ENCODE measurements around the gene UPF3A. TPM values are rescaled to one million over a fixed set of nuclear protein-coding genes. Genes with fewer than 3 reads are reported as not detected.

UPF3A gene
- total RNA-seq, 1 experiment from 2014 or later: 88.3 TPM

GRCh38 chr13:114264886-114265611, 16.4 kb upstream of the UPF3A start:
- Histone ChIP-seq H3K4me3 (ENCODE audit: low read depth, low read length) (no peak overlapping the region), H3K9me3 (no peaks in the 10 kb centered on the region), H3K36me3 (ENCODE audit: control insufficient read depth, insufficient read depth, low read length) (peaks cover 6% of the 10 kb centered on the region), H3K27me3 (replicated peaks; ENCODE audit: control insufficient read depth, insufficient read depth, low read length) (no peaks in the 10 kb centered on the region), H3K4me1 (no peaks in the 10 kb centered on the region)
- no TSS peak for BruUV-seq (replicated peaks)
- no peak for TF ChIP-seq CTCF (IDR thresholded peaks at IDR 0.05; ENCODE audit: insufficient read depth in 1 of 2, low read depth in 1 of 2, low read length in 1 of 2, severe bottlenecking in 1 of 2, unreplicated experiment in 1 of 2)
- DNase-seq: no peak
- Mint-ChIP-seq H3K4me3 (ENCODE audit: unreplicated experiment) (no peak overlapping the region), H3K9me3 (ENCODE audit: unreplicated experiment) (no peaks in the 10 kb centered on the region), H3K27ac (ENCODE audit: unreplicated experiment) (no peak overlapping the region), H3K27me3 (ENCODE audit: insufficient read depth, unreplicated experiment) (no peaks in the 10 kb centered on the region), H3K4me1 (ENCODE audit: low read depth, unreplicated experiment) (no peaks in the 10 kb centered on the region), H3K36me3 (ENCODE audit: insufficient read depth, unreplicated experiment) (peaks cover 79% of the 10 kb centered on the region)
- CTCF ChIA-PET: no interaction called here
- POLR2A ChIA-PET: no interaction called here
- intact Hi-C loops (cut with micrococcal nuclease; ENCODE audit: unreplicated experiment): no loop called here

GRCh38 chr13:114266241-114266640, 15.2 kb upstream of the UPF3A start:
- no peaks in the 10 kb centered on the region for H3K27me3 ChIP-seq (replicated peaks; ENCODE audit: control insufficient read depth, insufficient read depth, low read length)
- CTCF ChIA-PET: no interaction called here
- peaks cover 79% of the 10 kb centered on the region for H3K36me3 Mint-ChIP-seq (ENCODE audit: insufficient read depth, unreplicated experiment)
- H3K4me1 ChIP-seq: no peaks in the 10 kb centered on the region
- BruUV-seq (replicated peaks): no TSS peak
- H3K9me3 Mint-ChIP-seq (ENCODE audit: unreplicated experiment): no peaks in the 10 kb centered on the region
- no peaks in the 10 kb centered on the region for H3K27me3 Mint-ChIP-seq (ENCODE audit: insufficient read depth, unreplicated experiment)
- H3K4me1 Mint-ChIP-seq (ENCODE audit: low read depth, unreplicated experiment): no peaks in the 10 kb centered on the region
- no peaks in the 10 kb centered on the region for H3K9me3 ChIP-seq
- intact Hi-C loops (cut with micrococcal nuclease; ENCODE audit: unreplicated experiment): no loop called here
- no peak for TF ChIP-seq CTCF (IDR thresholded peaks at IDR 0.05; ENCODE audit: insufficient read depth in 1 of 2, low read depth in 1 of 2, low read length in 1 of 2, severe bottlenecking in 1 of 2, unreplicated experiment in 1 of 2)
- H3K27ac Mint-ChIP-seq (ENCODE audit: unreplicated experiment): no peak overlapping the region
- POLR2A ChIA-PET: no interaction called here
- H3K4me3 ChIP-seq (ENCODE audit: low read depth, low read length): no peak overlapping the region
- H3K4me3 Mint-ChIP-seq (ENCODE audit: unreplicated experiment): no peak overlapping the region
- no peak for DNase-seq
- H3K36me3 ChIP-seq (ENCODE audit: control insufficient read depth, insufficient read depth, low read length): peaks cover 6% of the 10 kb centered on the region

GRCh38 chr13:114268344-114269280, 12.8 kb upstream of the UPF3A start:
- intact Hi-C loops (cut with micrococcal nuclease; ENCODE audit: unreplicated experiment): no loop called here
- H3K27me3 Mint-ChIP-seq (ENCODE audit: insufficient read depth, unreplicated experiment): no peaks in the 10 kb centered on the region
- Histone ChIP-seq H3K4me3 (ENCODE audit: low read depth, low read length) (no peak overlapping the region), H3K9me3 (no peaks in the 10 kb centered on the region), H3K36me3 (ENCODE audit: control insufficient read depth, insufficient read depth, low read length) (peaks cover 4% of the 10 kb centered on the region), H3K4me1 (no peaks in the 10 kb centered on the region), H3K27me3 (replicated peaks; ENCODE audit: control insufficient read depth, insufficient read depth, low read length) (no peaks in the 10 kb centered on the region)
- no peaks in the 10 kb centered on the region for H3K9me3 Mint-ChIP-seq (ENCODE audit: unreplicated experiment)
- H3K4me3 Mint-ChIP-seq (ENCODE audit: unreplicated experiment): no peak overlapping the region
- TF ChIP-seq CTCF (IDR thresholded peaks at IDR 0.05; ENCODE audit: insufficient read depth in 1 of 2, low read depth in 1 of 2, low read length in 1 of 2, severe bottlenecking in 1 of 2, unreplicated experiment in 1 of 2): no peak
- no peak overlapping the region for H3K27ac Mint-ChIP-seq (ENCODE audit: unreplicated experiment)
- no peaks in the 10 kb centered on the region for H3K4me1 Mint-ChIP-seq (ENCODE audit: low read depth, unreplicated experiment)
- peaks cover 80% of the 10 kb centered on the region for H3K36me3 Mint-ChIP-seq (ENCODE audit: insufficient read depth, unreplicated experiment)
- ChIA-PET POLR2A (no interaction called here), CTCF (no interaction called here)
- DNase-seq: no peak
- no TSS peak for BruUV-seq (replicated peaks)
